ENCODE measurements around the gene SYTL3.

GRCh38 chr6:158667360-158667981, 17.6 kb downstream of the SYTL3 start:
- TF ChIP-seq CTCF (IDR thresholded peaks at IDR 0.05) (no peak), GABPA (IDR thresholded peaks at IDR 0.05; ENCODE audit: low read depth) (no peak), JUND (IDR thresholded peaks at IDR 0.05) (no peak)
